GM12892 (cell line): ENCODE measurements around the gene UTP3.
"Not testable (repeated sequence)": the region's sequence is repeated elsewhere in the genome, so short reads cannot be mapped to it uniquely, and the experiment has no call there.

ENCODE experiments used
- POLR2A ChIP-seq: IDR thresholded peaks from 2 replicates; pipeline ENCODE4 v1.6.1; 2011; ENCODE audit warnings: low read depth, low read length, control low read depth
- POLR2AphosphoS5 ChIP-seq: IDR thresholded peaks from 2 replicates; pipeline ENCODE4 v1.6.1; 2011; ENCODE audit warnings: low read depth, low read length, control low read depth
- TAF1 ChIP-seq: IDR thresholded peaks from 2 replicates; pipeline ENCODE4 v1.6.1; 2011; ENCODE audit warnings: low read depth, mild to moderate bottlenecking, control low read depth, low read length, borderline replicate concordance

DNA sequence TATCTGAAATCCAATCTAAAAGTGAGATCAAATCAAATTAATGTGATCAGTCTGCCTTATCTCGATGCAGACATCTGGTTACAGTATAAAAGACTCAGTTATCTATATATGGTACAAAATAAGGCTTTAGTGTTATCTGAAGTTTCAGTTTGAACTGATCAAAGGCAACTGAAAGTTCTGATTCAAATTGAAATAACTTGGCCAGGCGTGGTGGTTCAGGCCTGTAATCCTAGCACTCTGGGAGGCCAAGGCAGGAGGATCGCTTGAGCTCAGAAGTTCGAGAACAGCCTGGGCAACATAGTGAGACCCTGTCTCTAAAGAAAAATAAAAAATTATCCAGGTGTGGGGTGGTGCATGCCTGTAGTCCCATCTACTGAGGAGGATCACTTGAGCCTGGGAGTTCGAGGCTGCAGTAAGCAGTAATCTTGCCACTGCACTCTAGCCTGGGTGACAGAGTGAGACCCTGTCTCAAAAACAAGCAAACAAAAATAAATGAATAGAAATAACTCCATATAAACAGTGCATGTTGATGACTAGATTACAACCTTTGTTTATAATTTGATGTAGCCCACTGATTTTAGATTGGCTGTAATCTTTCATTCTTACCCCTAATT lies 26.9 kb upstream of the UTP3 start:
- TF ChIP-seq POLR2A, POLR2AphosphoS5, TAF1: not testable (repeated sequence)
